Neuronal stem cell (in vitro differentiated cells): Measurements from ENCODE around the gene TAF1B.

Experiments
- DNase-seq: peaks from one replicate; pipeline ENCODE4 v3.0.0-alpha.2; 2013; ENCODE audit warnings: low spot score
- H2AFZ ChIP-seq: one replicate; pipeline ENCODE4 v1.6.1; 2013; ENCODE audit warnings: mild to moderate bottlenecking, low read length, inconsistent platforms
- H2AK5ac ChIP-seq: 2 replicates; pipeline ENCODE4 v1.6.1; 2013; ENCODE audit warnings: low read depth, mild to moderate bottlenecking, inconsistent platforms, low read length, moderate library complexity, mixed read lengths
- H2BK120ac ChIP-seq: 2 replicates; pipeline ENCODE4 v1.6.1; 2013; ENCODE audit warnings: low read depth, mild to moderate bottlenecking, inconsistent platforms, low read length, moderate library complexity, mixed read lengths
- H2BK12ac ChIP-seq: one replicate; pipeline ENCODE4 v1.6.1; 2013; ENCODE audit warnings: low read length, inconsistent platforms
- H2BK15ac ChIP-seq: 2 replicates; pipeline ENCODE4 v1.6.1; 2013; ENCODE audit warnings: mild to moderate bottlenecking, low read length, inconsistent platforms, mixed read lengths
- H2BK5ac ChIP-seq: one replicate; pipeline ENCODE4 v1.6.1; 2013; ENCODE audit warnings: inconsistent platforms, mild to moderate bottlenecking, low read length, moderate library complexity
- H3K14ac ChIP-seq: one replicate; pipeline ENCODE4 v1.6.1; 2013; ENCODE audit warnings: low read length, inconsistent platforms
- H3K18ac ChIP-seq: 2 replicates; pipeline ENCODE4 v1.6.1; 2013; ENCODE audit warnings: low read length, inconsistent platforms
- H3K23ac ChIP-seq: 2 replicates; pipeline ENCODE4 v1.6.1; 2013; ENCODE audit warnings: low read depth, mild to moderate bottlenecking, mixed read lengths, low read length, inconsistent platforms; ENCODE audit not compliant: poor library complexity
- H3K27ac ChIP-seq: replicated peaks from 3 replicates; pipeline ENCODE4 v1.5.1; 2013; ENCODE audit warnings: low read length, inconsistent platforms
- H3K27me3 ChIP-seq, 3 experiments: 2 replicates each; pipeline ENCODE4 v1.6.1; 2013; ENCODE audit warnings: low read length in 3 of 3, mild to moderate bottlenecking in 2 of 3, inconsistent platforms in 1 of 3, low read depth in 1 of 3, mixed read lengths in 1 of 3, moderate library complexity in 1 of 3; ENCODE audit not compliant: control insufficient read depth in 3 of 3, insufficient read depth in 3 of 3
- H3K36me3 ChIP-seq, 2 donors: replicated peaks in 1 of 2; 2 replicates each; pipeline ENCODE4 v1.6.1; 2013; ENCODE audit warnings: low read length in 2 of 2; ENCODE audit not compliant: control insufficient read depth in 2 of 2, insufficient read depth in 2 of 2
- H3K4ac ChIP-seq: 2 replicates; pipeline ENCODE4 v1.6.1; 2013; ENCODE audit warnings: inconsistent platforms, mild to moderate bottlenecking, low read length, moderate library complexity
- H3K4me1 ChIP-seq, 2 donors: 1 replicate in 1 of 2; 2 replicates in 1 of 2; pipeline ENCODE4 v1.6.1; 2013; ENCODE audit warnings: low read length in 2 of 2, low read depth in 1 of 2; ENCODE audit not compliant: control insufficient read depth in 2 of 2, insufficient read depth in 1 of 2
- H3K4me2 ChIP-seq: one replicate; pipeline ENCODE4 v1.6.1; 2013; ENCODE audit warnings: mild to moderate bottlenecking, low read length, inconsistent platforms; ENCODE audit not compliant: insufficient read depth, poor library complexity, severe bottlenecking
- H3K4me3 ChIP-seq, 2 donors: 2 replicates each; pipeline ENCODE4 v1.5.1; 2013; ENCODE audit warnings: low read length in 2 of 2, mild to moderate bottlenecking in 2 of 2, inconsistent platforms in 1 of 2, moderate library complexity in 1 of 2
- H3K79me1 ChIP-seq: one replicate; pipeline ENCODE4 v1.6.1; 2013; ENCODE audit warnings: low read depth, mild to moderate bottlenecking, inconsistent platforms, low read length, moderate library complexity
- H3K9ac ChIP-seq: one replicate; pipeline ENCODE4 v1.6.1; 2013; ENCODE audit warnings: mild to moderate bottlenecking, low read depth, low read length, inconsistent platforms; ENCODE audit not compliant: poor library complexity
- H3K9me3 ChIP-seq, 2 donors: replicated peaks in 1 of 2; 2 replicates each; pipeline versions ENCODE3 to v1.6.1; 2013; ENCODE audit warnings: low read length in 2 of 2, mild to moderate bottlenecking in 2 of 2, inconsistent platforms in 1 of 2, low read depth in 1 of 2, mixed read lengths in 1 of 2, moderate library complexity in 1 of 2; ENCODE audit not compliant: control insufficient read depth in 2 of 2, insufficient read depth in 1 of 2
- H4K8ac ChIP-seq: one replicate; pipeline ENCODE4 v1.6.1; 2013; ENCODE audit warnings: low read depth, mild to moderate bottlenecking, inconsistent platforms, low read length, moderate library complexity
- H4K91ac ChIP-seq: one replicate; pipeline ENCODE4 v1.6.1; 2013; ENCODE audit warnings: low read length, low read depth, mild to moderate bottlenecking, inconsistent platforms; ENCODE audit not compliant: poor library complexity
- WGBS, 2 donors: extraction: QIAGEN DNeasy Blood & Tissue Kit; methylation state at CpG; one replicate each; pipeline ENCODE4 v1.1.7; 2013; ENCODE audit warnings: missing lambda C conversion rate in 2 of 2, mixed read lengths in 1 of 2; ENCODE audit not compliant: insufficient read length in 2 of 2, insufficient replicate concordance in 1 of 2; ENCODE audit errors: extremely low coverage in 2 of 2; 5-methylcytosine and 5-hydroxymethylcytosine counted together

The TAF1B gene

DNA sequence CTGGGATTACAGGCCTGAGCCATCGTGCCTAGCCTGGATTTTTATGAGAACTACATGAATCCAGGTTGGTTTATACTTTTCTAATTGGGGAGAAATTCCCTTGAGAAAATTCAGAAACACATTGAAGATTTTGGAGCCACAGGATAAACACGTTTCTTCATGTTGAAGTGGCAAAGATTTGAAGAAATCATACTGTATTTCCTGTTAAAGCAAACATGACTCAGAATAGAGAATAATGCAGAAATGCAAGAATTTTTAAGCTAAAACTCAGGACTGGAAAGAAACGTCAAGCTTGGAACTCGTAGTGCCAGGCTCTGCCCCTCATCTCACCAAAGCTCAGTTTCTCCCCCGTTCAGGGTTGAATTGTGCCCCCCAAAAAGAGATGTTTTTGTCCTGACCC lies 32.1 kb upstream of the TAF1B start:
- no peak for DNase-seq
- Histone ChIP-seq H2BK5ac (no peak overlapping the region), H2BK15ac (no peak overlapping the region), H3K23ac (no peak overlapping the region), H3K4me2 (no peak overlapping the region), H4K8ac (no peak overlapping the region), H3K36me3 (no peaks in the 10 kb centered on the region), H2AK5ac (no peak overlapping the region), H3K4me1 (peaks cover 0 to 4% of the 10 kb centered on the region in 2 donors), H3K14ac (no peak overlapping the region), H3K9ac (no peak overlapping the region), H2AFZ (no peak overlapping the region), H2BK12ac (no peak overlapping the region), H3K9me3 (no peaks in the 10 kb centered on the region), H4K91ac (no peak overlapping the region), H3K79me1 (no peaks in the 10 kb centered on the region), H3K4ac (no peak overlapping the region), H2BK120ac (no peak overlapping the region), H3K27ac (no peak overlapping the region), H3K18ac (no peak overlapping the region), H3K27me3 (peaks cover 0 to 39% (median 0%) of the 10 kb centered on the region in 3 experiments), H3K4me3 (no peak overlapping the region)
- WGBS, 2 donors = no CpG with 5 or more reads among the region's 5 CpGs

DNA sequence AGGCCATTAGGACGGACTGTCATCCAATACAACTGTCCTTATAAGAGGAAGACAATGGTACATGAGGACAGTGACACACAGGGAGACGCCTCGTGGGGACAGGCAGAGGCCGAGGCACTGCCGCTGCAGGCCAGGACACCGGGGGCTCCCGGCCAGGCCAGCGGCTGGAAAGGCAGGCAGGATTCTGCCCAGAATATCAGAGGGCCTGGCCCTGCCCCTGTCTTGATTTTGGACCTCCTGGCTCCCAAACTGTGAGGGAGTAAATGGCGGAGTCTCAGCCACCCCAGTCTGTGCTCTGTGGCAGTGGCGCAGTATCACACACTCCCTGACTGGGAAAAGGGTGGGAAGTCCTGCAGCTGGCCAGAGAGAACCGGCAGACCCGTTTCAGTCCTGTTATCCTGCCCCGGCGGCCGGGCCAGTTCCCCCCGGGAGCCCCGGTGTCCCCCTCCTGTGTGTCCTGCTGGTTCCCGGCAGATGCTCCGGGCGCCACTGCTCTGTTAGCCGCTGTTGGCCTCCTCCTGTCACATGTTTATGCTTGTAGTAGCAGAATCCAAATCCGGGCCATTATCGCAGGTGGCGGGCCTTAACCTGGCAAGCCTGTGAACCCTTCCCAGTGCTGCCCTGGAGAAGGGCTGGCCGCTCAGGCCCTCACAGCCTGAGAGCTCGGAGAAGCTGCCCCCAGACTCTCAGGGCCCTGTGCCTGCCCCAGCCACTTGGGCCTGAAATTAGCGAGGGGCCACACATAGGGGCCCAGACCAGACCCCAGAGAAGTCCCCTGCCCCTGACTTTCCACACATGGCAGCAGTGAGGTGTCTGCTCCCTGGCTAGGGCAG lies 31.4 kb upstream of the TAF1B start:
- Histone ChIP-seq H3K4me3 (no peak overlapping the region), H2AFZ (peak overlapping the region; percentile 36), H2BK120ac (no peak overlapping the region), H2AK5ac (peak overlapping the region; percentile 48), H3K27me3 (peaks cover 0 to 32% (median 0%) of the 10 kb centered on the region in 3 experiments), H2BK12ac (no peak overlapping the region), H3K27ac (no peak overlapping the region), H3K4ac (no peak overlapping the region), H3K36me3 (no peaks in the 10 kb centered on the region), H3K18ac (peak overlapping the region; percentile 79), H4K8ac (peak overlapping the region; percentile 6), H3K9me3 (no peaks in the 10 kb centered on the region), H3K9ac (no peak overlapping the region), H2BK15ac (no peak overlapping the region), H3K4me2 (no peak overlapping the region), H4K91ac (no peak overlapping the region), H3K79me1 (no peaks in the 10 kb centered on the region), H3K23ac (no peak overlapping the region), H3K4me1 (peaks cover 0 to 4% of the 10 kb centered on the region in 2 donors), H3K14ac (no peak overlapping the region), H2BK5ac (no peak overlapping the region)
- no CpG with 5 or more reads among the region's 27 CpGs for WGBS, 2 donors
- DNase-seq = no peak

DNA sequence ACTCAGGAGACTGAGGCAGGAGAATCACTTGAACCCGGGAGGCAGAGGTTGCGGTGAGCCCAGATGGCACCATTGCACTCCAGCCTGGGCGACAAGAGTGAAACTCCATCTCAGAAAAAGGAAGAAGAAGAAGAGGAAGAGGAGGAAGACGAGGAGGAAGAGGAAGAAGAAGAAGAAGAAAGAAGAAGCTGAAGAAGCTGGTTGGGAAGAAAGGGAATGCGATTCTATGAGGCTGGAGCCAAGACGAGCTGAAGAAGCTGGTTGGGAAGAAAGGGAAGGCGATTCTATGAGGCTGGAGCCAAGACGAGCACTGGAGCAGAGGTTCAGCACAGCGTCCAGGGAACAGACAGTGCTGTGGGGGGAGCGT lies 30.3 kb upstream of the TAF1B start:
- H3K14ac ChIP-seq = no peak overlapping the region
- DNase-seq = no peak
- H3K4ac ChIP-seq = no peak overlapping the region
- no peak overlapping the region for H2AFZ ChIP-seq
- WGBS, 2 donors = no CpG with 5 or more reads among the region's 10 CpGs
- H3K79me1 ChIP-seq = no peaks in the 10 kb centered on the region
- no peak overlapping the region for H3K23ac ChIP-seq
- H3K9me3 ChIP-seq = no peaks in the 10 kb centered on the region
- no peak overlapping the region for H2BK5ac ChIP-seq
- no peak overlapping the region for H2BK15ac ChIP-seq
- H3K18ac ChIP-seq = no peak overlapping the region
- peaks cover 0 to 4% of the 10 kb centered on the region in 2 donors for H3K4me1 ChIP-seq
- no peak overlapping the region for H4K91ac ChIP-seq
- peaks cover 0 to 30% (median 0%) of the 10 kb centered on the region in 3 experiments for H3K27me3 ChIP-seq
- no peak overlapping the region for H2BK120ac ChIP-seq
- no peak overlapping the region for H3K27ac ChIP-seq
- no peak overlapping the region for H3K4me3 ChIP-seq
- no peak overlapping the region for H4K8ac ChIP-seq
- no peak overlapping the region for H3K4me2 ChIP-seq
- H3K9ac ChIP-seq = no peak overlapping the region
- no peak overlapping the region for H2BK12ac ChIP-seq
- H2AK5ac ChIP-seq = no peak overlapping the region
- H3K36me3 ChIP-seq = no peaks in the 10 kb centered on the region

DNA sequence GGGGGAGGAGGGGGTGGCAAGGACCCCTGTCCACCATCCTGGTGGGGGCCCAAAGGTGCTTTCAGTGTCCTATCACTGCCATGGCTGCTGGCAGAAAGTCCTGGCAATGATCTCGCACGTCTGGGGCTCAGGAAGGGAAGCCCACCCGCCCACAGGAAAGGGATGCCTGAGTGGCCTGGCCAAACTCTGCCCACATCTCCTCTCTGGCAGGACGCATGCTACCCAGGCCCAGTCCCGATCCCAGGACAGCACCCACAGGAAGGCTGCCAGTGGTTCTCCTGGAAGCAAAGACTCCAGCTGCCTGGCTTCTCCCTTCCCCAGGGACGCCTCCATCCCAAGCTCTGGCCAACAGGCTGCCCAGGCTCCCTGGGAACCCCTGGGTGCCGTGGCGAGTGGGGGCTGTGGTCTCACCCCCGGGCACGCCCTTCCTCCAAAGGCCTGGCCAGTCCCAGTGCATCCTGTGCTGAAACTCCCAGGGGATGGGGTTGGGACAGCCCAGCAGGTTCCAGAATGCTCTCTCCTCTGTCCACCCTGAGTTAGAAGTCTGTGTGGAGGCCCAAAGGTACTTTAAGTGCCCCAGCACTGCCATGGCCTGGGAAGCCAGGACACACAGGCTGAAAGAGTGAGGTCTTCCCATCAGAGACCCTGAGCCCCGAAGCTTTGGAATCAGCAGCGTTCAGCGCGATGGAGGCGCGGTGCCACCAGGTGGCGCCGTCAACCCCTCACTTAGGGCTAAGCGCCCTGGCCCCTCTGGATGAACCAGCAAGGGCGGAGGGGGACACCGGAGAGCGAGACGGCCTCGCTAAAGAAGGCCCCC lies 29.8 kb upstream of the TAF1B start:
- H2BK15ac ChIP-seq = no peak overlapping the region
- H2AK5ac ChIP-seq = peak overlapping the region; percentile 23
- peak overlapping the region; percentile 85 for H2AFZ ChIP-seq
- WGBS, 2 donors = no CpG with 5 or more reads among the region's 24 CpGs
- H3K14ac ChIP-seq = peak overlapping the region; percentile 5
- no peaks in the 10 kb centered on the region for H3K36me3 ChIP-seq
- H4K91ac ChIP-seq = no peak overlapping the region
- H3K4ac ChIP-seq = no peak overlapping the region
- H3K9me3 ChIP-seq = peaks cover 0 to 2% of the 10 kb centered on the region in 2 donors
- DNase-seq = peak; percentile 73
- H3K18ac ChIP-seq = peak overlapping the region; percentile 84
- H3K27ac ChIP-seq = no peak overlapping the region
- peak overlapping the region; percentile 76 for H2BK120ac ChIP-seq
- no peak overlapping the region for H4K8ac ChIP-seq
- peaks cover 0 to 4% of the 10 kb centered on the region in 2 donors for H3K4me1 ChIP-seq
- H2BK5ac ChIP-seq = no peak overlapping the region
- H3K4me3 ChIP-seq = no peak overlapping the region
- peaks cover 0 to 30% (median 0%) of the 10 kb centered on the region in 3 experiments for H3K27me3 ChIP-seq
- no peak overlapping the region for H3K9ac ChIP-seq
- H3K4me2 ChIP-seq = no peak overlapping the region
- no peaks in the 10 kb centered on the region for H3K79me1 ChIP-seq
- peak overlapping the region; percentile 56 for H3K23ac ChIP-seq
- H2BK12ac ChIP-seq = peak overlapping the region; percentile 10
